GM13976 (cell line): ENCODE data around the gene SIX2.

Source experiments
- DNase-seq: peaks from one replicate; pipeline ENCODE4 v3.0.0; 2012; ENCODE audit warnings: low spot score
- CTCF ChIP-seq: IDR thresholded peaks from 2 replicates; pipeline ENCODE4 v1.5.1; 2012; ENCODE audit warnings: borderline replicate concordance, mild to moderate bottlenecking; ENCODE audit not compliant: insufficient read depth; ENCODE audit errors: extremely low read depth, missing control alignments, control extremely low read depth
- in situ Hi-C: fragments of 300-500 bp; cut with MboI; formaldehyde crosslinking; loops from one replicate; pipeline ENCODE4 v1.12.0; 2022; ENCODE audit warnings: low sequenced_read_pairs, mixed read lengths, inconsistent platforms; ENCODE audit not compliant: unreplicated experiment

The SIX2 gene

GRCh38 chr2:44980751-44981713 lies 28.2 kb downstream of the SIX2 start:
- TF ChIP-seq CTCF = no peak
- no peak for DNase-seq
- in situ Hi-C loops = loop anchor here (5.0 kb wide), 1 partner anchor 516 kb away; no protein-coding TSS in a partner anchor

GRCh38 chr2:44979581-44979980 lies 29.7 kb downstream of the SIX2 start:
- in situ Hi-C loops = no loop called here

DNA sequence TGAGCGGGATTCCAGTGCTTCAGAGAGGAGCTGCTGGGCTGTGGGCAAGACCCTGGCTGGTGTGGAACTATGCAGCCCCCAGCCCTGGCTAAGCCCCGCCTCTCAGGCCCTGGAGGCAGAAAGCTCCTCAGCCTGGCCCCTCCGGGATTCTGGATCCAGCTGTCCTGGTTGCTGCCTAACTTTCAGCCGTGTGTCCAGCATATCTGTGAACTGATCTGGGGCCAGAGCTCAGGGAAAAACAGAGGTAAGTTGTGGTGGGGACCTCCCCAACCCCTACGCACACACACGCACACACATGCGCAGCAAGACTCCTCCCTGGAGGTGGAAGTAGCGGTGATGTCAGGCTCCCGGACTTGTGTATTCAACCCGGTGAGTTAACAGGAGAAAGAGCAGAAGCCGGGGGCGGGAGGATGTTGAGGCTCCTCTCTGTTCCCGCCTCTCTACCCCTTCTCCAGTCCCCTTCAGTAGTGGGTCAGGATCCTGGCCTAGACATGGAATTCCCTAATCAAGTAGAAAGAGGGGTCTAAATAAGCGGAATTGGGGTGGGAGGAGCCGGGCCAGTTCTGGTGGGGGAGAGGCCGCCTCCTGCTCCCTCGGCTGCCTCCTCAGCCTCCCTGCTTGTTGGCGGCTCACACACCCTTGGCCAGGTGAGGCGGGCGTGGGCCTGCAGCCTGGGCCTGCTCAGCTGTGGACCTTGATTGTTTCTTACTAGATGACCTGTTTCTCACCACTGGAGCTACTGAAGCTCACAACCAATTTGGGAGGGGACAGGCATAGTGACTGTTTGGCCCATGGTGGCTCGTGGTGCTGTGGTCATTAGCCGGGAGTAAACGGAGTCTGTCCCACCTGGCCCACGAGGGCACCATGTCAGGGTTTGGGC lies 33.4 kb downstream of the SIX2 start:
- in situ Hi-C loops = no loop called here
- no peak for TF ChIP-seq CTCF

More at GRCh38 chr2:44979581-44979980, 29.7 kb downstream of the SIX2 start:
- DNase-seq = no peak
- no peak for TF ChIP-seq CTCF

GRCh38 chr2:44974064-44974715 lies 35.1 kb downstream of the SIX2 start:
- peak; percentile 27 for DNase-seq
- in situ Hi-C loops = loop anchor here (25.0 kb wide), 1 partner anchor 937 kb away; no protein-coding TSS in a partner anchor
- TF ChIP-seq CTCF = peak; percentile 31

More for the DNA sequence above, 33.4 kb downstream of the SIX2 start:
- DNase-seq = no peak

- TF ChIP-seq CTCF = no peak
- in situ Hi-C loops = loop anchor here (25.0 kb wide), 1 partner anchor 936 kb away; no protein-coding TSS in a partner anchor
- DNase-seq = no peak
Observed at GRCh38 chr2:44972771-44973535, 36.3 kb downstream of the SIX2 start.
